GM21360 (cell line): ENCODE data around the gene SERTM1.

ENCODE experiments used
- ATAC-seq: cut with Tn5 transposase; IDR thresholded peaks from one replicate; pipeline ENCODE4 v1.9.1; 2021; ENCODE audit warnings: mild to moderate bottlenecking, moderate library complexity; ENCODE audit not compliant: unreplicated experiment

The SERTM1 gene

DNA sequence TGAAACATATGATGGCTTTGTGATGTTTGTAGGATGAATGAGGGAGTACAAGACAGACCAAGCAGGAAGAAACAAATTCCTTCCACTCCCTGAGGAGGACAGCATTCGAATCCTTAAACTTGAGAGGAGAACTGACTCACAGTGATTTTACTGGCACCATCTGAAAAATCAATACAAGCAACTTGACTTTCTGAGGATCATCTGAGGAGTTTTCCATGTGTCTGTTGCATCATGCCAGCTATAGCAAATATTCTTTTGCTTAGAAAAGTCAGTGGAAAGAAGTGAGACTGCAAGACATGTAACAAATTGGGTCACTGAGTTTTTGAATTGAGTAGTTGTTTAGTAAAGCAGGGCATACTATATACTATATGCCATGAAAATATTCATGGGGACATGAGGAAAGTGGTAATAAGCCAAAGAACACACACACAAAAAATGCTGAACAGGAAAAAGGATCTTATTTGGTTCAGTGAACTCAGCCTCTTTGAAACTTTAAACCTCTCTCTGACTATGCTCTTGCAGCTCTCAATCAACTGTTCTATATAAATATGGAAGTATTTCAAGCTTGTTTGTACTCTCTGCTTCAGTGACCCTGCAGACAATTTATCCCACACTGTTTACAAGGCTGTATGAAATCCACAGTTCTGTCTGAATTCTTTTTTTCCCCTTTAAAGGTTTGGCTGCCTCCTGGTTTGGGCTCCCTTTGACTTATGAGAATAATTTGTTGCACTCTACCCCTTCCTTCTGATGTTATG is 35.5 kb downstream of the SERTM1 start:
- ATAC-seq: no peak

DNA sequence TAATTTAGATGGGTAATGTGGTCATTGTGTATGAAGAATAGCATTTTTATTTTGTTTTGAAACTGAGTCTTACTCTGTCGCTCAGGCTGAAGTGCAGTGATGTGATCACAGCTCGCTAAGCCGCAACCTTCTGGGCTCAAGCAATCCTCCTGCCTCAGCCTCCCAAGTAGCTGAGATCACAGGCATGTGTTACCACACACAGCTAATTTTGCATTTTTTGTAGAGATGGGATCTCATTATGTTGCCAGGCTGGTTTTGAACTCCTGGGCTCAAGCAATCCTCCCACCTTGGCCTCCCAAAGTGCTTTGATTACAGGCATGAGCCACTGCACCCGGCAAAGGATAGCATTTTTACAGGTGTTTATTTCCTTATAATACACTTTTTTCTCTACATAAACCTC is 36.6 kb downstream of the SERTM1 start:
- no peak for ATAC-seq

- ATAC-seq: no peak
Observed at GRCh38 chr13:36712290-36712689, 38.5 kb downstream of the SERTM1 start.

- no peak for ATAC-seq
Observed at GRCh38 chr13:36712770-36713169, 39.0 kb downstream of the SERTM1 start.

- no peak for ATAC-seq
Observed at GRCh38 chr13:36713887-36714286, 40.1 kb downstream of the SERTM1 start.

DNA sequence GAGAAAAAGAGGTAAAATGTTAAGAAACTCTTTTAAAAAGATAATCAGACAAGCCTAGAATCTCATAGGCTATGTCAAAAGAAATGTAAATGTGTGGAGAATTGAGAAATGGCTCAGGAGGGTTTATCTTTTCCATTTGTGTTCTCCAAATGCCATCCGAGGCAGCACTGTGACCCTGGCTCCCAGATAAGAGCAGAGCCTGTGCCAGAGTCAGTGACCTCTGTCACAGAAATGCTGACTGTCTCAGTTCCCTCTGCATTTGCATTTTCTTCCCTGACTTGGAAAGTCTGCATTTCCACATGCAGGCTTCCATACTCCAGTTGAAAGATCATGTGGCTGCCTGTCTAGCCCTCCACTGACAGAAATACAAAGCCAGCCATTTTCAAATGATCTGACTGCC is 42.0 kb downstream of the SERTM1 start:
- ATAC-seq: no peak

DNA sequence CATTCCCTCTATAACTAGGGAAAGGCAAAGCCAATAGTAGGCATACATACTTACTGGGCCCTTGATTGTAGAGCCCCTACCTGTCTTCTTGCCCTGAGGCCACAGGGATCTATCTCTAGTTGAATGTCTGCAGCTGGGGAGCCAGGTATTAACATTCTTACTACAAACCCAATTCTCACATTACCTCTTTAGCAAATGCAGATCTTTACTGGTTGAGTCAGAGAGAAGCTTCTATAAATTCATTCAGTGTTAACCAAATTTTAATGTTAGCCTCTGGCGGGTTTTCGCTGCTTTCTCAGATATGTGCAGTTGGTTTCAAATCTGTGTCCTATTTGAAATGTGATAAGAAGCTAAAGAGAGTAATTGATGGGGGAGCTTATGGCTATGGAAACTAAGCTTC is 43.2 kb downstream of the SERTM1 start:
- ATAC-seq: no peak

DNA sequence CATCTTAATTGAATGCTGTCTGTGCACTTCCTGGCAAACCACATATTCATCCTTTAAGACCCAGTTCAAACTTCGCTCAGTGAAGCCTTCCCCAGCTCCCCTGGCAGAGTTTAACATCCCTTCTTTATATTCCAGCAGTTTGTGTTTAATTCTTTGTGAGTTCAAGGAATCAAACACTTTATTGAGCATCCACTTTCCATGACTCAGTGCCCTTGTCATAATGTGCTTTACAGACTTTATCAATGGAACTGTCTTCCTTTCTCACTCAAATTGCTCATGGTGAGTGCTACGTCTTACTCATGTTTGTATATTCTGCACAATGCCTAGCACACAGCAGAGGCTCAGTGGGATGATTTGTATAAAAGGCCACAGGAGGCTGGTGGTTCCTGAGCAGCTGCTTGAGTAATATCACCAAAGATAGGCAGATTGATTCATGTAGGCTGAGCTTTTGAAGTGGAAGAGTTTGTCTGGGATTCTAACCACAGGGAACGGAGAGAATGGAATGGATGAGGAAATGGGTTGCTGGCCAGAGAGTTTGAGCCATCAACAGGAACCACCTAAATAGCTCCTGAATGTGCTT is 44.2 kb downstream of the SERTM1 start:
- ATAC-seq: no peak

DNA sequence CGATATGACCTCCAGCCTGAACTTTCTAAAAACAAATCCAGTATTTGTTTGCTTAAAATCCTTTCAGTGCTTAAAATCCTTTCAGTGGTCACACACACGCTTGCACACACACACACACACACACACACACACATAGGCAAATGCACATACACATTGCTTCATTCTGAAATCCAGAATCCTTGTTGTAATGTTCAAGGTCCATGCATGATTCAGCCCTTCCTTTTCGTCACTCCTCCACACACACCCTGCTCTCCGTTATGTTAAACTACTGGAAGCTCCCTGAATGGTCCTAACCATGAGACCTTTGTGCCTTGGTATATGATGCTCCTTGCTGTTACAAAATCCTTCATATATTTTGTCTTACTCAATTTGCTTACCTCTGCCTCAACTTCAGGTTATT is 44.9 kb downstream of the SERTM1 start:
- ATAC-seq: no peak

- no peak for ATAC-seq
Observed at GRCh38 chr13:36724141-36724540, 50.3 kb downstream of the SERTM1 start.

- no peak for ATAC-seq
Observed at GRCh38 chr13:36725936-36726335, 52.1 kb downstream of the SERTM1 start.

- ATAC-seq: no peak
Observed at GRCh38 chr13:36728006-36728405, 54.2 kb downstream of the SERTM1 start.

DNA sequence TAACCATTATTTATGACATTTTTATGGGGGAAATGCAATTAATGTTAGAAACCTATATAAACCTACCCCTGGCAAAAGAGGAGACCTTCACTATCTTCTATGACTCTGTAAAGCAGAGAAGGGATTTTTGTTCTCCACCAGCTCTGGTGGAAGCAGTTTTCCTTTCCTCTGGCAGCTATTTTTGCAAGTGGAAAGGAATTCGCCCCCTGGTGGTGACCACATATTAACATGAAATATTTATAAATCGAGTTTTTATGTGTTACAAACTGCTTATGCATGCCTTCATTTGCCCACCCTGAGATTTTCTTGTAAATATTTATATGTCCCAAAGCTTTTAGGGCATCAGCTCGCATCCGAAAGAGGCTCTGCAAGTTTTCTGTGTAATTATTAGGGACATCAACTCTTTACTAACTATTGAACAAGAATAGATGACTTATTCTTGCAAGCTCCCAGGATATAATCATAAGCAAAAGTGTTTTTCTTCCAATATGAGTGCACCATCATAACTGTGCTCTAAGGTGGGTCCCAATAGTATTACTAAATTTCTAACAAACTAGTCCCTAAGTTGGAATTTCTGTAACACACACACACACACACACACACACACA is 62.4 kb downstream of the SERTM1 start:
- ATAC-seq: no peak

GRCh38 chr13:36737524-36738083 is 63.8 kb downstream of the SERTM1 start:
- no peak for ATAC-seq

- ATAC-seq: no peak
Observed at GRCh38 chr13:36745436-36745835, 71.6 kb downstream of the SERTM1 start.

DNA sequence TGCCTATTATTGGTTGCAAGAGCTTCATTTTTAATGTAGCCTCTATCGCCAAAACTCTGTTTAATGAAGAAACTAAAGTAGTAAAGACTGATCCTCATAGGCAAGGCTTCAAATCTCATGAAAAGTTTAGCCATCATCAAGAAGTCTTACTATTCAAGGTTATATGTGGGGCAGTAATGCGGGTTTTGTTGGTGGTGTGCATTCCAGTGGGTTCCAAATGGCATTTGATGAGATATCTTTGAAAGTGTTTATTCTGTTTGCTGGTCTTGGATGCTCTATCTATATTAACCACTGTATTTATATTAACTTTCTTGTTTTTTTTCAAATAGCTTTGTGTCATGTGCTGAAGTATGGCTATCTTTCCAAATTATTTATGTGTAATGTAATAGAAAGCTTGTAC is 72.2 kb downstream of the SERTM1 start:
- ATAC-seq: no peak
